Choroid plexus epithelial cell (primary cell): ENCODE measurements around the gene CEP104.

Source experiments
- DNase-seq: peaks from one replicate; pipeline ENCODE4 v3.0.0-alpha.2; 2010; ENCODE audit warnings: low read depth
- H3K4me3 ChIP-seq: 2 replicates; pipeline ENCODE4 v1.5.1; 2011; ENCODE audit warnings: low read depth, mild to moderate bottlenecking, control low read depth, low read length, moderate library complexity
- TF ChIP-seq, protein P1 (sequence below): conservative IDR thresholded peaks from 2 replicates; pipeline ENCODE4 v1.5.1; 2011; ENCODE audit warnings: low read depth, mild to moderate bottlenecking, control low read depth, inconsistent platforms, low read length, moderate library complexity

The CEP104 gene

GRCh38 chr1:3886691-3887090, 29.7 kb upstream of the CEP104 start:
- no peak for DNase-seq
- TF ChIP-seq, protein P1, sequence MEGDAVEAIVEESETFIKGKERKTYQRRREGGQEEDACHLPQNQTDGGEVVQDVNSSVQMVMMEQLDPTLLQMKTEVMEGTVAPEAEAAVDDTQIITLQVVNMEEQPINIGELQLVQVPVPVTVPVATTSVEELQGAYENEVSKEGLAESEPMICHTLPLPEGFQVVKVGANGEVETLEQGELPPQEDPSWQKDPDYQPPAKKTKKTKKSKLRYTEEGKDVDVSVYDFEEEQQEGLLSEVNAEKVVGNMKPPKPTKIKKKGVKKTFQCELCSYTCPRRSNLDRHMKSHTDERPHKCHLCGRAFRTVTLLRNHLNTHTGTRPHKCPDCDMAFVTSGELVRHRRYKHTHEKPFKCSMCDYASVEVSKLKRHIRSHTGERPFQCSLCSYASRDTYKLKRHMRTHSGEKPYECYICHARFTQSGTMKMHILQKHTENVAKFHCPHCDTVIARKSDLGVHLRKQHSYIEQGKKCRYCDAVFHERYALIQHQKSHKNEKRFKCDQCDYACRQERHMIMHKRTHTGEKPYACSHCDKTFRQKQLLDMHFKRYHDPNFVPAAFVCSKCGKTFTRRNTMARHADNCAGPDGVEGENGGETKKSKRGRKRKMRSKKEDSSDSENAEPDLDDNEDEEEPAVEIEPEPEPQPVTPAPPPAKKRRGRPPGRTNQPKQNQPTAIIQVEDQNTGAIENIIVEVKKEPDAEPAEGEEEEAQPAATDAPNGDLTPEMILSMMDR, result no peak
- no peak overlapping the region for H3K4me3 ChIP-seq

DNA sequence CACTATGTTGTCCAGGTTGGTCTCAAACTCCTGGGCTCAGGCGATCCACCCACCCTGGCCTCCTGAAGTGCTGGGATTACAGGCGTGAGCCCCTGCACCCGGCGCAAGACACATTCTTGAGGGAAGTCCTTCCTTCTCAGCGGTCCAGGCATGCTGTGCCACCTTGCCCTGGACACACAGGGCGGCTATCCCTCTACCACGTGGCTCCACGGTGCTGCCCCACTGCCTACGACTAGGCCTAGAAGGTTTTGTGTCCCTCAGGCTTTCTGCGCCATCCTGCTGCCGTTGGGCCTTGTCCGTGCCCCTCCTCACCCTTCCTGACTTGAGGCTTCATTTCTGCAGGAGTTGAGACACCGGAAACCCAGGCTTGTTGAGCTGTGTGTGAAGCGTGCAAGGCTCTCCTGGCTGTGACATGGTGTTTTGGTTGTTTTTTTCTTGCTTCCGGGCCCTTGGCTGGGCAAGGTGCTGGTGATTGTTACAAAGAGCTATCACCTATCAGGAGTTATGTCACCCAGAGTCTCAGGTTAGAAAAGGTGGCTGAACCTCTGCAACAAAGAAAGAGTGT, 29.2 kb upstream of the CEP104 start:
- TF ChIP-seq, protein P1, result no peak
- no peak for DNase-seq
- no peak overlapping the region for H3K4me3 ChIP-seq

DNA sequence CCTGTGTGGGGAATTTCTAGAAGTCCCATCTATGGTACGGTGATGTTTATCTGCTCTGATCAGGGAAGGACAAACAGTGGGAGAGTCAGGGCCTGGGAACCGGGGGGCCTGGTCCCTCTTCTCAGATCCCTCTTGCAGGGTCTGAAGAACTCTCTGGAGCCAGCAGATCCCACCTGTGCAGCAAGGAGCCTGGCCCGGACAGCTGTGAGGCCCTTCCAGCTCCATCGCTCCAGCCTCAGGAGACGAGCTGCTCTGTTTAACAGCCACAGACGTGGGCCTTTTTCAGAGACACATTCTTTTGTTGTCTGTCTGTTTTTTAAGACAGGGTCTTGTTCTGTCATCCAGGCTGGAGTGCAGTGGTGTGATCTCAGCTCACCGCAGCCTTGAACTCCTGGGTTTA, 28.6 kb upstream of the CEP104 start:
- H3K4me3 ChIP-seq, result no peak overlapping the region
- TF ChIP-seq, protein P1, result no peak
- DNase-seq, result no peak

DNA sequence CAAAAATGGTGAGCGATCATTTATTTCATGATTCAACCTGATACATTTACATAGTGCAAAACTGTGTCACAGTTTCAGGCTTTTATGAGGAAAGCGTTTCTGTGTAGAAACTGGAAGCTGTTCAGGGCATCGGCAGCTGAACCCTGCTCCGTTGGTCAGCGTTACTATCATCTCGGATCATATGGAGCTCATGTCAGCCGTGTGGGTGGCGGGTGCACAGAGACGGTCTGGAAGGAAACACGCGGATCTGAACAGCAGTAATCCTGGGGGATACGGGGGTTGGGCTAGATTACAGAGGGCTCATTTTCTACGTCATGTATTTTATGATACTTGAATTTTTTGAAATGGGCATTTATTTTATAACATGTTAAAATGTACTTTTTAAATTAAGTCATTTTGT, 28.0 kb upstream of the CEP104 start:
- no peak overlapping the region for H3K4me3 ChIP-seq
- TF ChIP-seq, protein P1, result no peak
- no peak for DNase-seq

GRCh38 chr1:3883194-3883925, 26.3 kb upstream of the CEP104 start:
- no peak overlapping the region for H3K4me3 ChIP-seq
- DNase-seq, result no peak
- TF ChIP-seq, protein P1, result no peak

GRCh38 chr1:3881193-3881480, 24.1 kb upstream of the CEP104 start:
- DNase-seq, result no peak
- H3K4me3 ChIP-seq, result no peak overlapping the region
- TF ChIP-seq, protein P1, result no peak
